NCI-H187 (cell line): Measurements from ENCODE around the gene KRT25.

ENCODE experiments used
- DNase-seq, 2 experiments: peaks; one replicate each; lab custom pipeline; 2025; lab: John Stamatoyannopoulos, UW

Gene KRT25, protein sequence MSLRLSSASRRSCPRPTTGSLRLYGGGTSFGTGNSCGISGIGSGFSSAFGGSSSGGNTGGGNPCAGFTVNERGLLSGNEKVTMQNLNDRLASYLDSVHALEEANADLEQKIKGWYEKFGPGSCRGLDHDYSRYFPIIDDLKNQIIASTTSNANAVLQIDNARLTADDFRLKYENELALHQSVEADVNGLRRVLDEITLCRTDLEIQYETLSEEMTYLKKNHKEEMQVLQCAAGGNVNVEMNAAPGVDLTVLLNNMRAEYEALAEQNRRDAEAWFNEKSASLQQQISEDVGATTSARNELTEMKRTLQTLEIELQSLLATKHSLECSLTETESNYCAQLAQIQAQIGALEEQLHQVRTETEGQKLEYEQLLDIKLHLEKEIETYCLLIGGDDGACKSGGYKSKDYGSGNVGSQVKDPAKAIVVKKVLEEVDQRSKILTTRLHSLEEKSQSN

DNA sequence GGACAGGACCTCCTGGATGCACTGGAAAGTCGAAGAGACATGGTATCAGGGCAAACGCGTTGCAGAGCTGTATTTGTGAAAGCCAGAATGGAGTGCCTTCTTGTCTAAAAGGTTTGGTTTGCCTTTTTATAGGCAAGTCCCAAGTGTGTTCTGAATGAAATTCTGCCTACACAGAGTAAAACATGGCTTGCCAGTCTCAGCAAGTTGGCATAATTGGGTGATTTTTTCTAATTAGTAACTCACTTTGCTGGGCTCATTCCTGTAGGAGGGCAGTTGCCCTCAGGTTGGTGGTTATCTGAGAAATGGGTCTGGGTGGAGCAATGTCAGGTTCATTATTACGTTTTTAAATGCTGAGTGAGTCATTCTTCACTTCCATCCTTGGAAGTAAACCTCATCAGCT lies at the start of gene KRT25:
Gene KRT25, minus strand, starts transcription at position 101 of the 400 bp plus-strand sequence. Its CDS starts 60 bp downstream, at position 41.
- DNase-seq, result no peak

DNA sequence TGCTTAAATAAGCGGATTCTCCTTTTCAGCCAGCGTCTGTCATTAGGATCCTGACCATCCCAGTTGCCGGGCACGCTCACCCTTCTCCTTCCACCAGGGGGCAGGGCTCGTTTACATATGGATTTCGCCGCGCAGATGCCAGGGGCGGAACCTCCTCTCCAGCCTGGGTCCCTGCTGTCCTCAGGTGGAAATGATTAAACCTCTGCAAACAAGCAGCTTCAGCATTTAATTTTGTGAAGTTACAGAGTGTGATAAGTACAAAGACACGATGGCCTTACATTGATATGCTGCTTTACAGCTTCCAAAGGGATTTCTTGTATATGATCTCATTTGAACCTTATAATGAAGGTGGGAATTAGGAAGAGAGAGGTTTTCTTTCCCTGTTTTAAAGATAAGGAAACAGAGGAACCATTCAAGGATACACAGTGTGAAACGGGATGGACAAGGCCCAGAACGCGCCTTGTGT lies 48.5 kb upstream of the KRT25 start:
- DNase-seq, result peak; percentile 38 to 50

DNA sequence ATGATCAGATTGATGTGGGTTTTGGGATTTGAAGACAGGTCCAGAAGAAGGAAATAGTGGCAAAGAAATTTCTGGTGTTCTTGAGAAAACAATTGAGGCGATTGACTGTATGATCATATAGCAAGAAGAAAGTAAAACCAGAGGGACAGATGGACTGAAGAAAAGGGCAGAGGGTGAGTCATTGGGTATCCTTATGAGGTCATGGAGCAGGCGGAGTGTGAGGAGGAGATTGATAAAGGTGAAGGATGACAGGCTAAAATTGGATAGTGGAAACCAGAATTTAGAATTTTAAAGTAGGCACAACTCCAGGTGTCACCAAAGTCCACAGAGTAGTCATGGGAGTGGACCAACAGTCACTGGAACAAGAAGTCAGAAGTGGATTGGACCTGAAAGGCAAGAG lies 46.0 kb upstream of the KRT25 start:
- no peak for DNase-seq

DNA sequence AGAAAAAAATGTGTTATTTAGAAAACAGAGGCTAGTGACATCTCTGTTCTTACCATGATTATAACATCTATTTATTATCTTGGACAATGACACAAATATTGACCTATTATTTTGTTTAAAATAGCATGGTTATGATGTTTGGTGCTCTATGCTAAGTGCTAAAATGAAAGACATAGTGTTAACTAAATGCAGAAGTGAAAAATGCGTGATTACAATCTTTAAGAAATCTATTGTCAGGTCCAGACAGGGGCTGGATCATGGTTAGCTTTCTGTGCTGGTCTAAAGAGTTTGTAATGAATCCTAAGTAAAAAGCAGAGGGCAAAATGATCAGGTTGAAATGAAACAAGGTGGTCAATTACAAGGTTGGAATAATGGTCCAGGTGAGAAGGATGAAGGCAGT lies 45.2 kb upstream of the KRT25 start:
- DNase-seq, result no peak

DNA sequence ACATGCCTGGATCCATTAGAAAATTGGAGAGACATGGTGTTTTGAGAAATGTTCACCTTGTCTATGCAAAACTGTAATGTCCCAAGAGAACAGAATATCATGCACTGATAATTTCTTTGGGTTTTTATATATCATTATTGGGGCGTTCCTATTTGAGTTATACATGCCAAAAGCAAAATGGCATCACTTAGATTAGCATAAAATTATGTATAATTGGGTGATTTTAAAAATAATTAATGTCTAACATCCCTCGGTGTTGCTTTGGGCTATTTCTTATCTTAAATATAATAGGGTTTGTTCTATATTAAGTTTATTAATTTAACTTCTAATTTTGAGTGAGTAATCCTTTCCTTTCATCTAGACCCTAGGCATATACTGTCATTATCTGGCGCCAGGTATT lies 44.7 kb upstream of the KRT25 start, which contains the start of gene KRT28:
Gene KRT28, minus strand, starts transcription at position 101 of the 400 bp plus-strand sequence. Its CDS starts 66 bp downstream, at position 35.
- no peak for DNase-seq

DNA sequence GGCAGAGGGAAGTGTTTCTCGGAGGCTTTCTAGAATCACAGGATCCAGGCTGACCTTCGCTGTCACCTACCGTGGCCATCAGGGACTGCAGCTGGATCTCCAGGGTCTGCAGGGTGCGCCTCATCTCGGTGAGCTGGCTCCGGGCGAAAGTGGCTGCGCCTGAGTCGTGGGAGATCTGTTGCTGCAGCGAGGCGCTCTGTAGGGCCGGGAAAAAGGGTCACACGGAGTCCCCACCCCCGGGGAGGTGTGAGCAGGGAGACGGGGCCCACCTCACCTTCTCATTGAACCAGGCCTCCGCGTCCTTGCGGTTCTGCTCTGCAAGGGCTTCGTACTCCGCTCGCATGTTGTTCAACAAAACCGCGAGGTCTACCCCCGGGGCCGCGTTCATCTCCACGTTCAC lies 41.7 kb upstream of the KRT25 start:
- DNase-seq, result no peak

DNA sequence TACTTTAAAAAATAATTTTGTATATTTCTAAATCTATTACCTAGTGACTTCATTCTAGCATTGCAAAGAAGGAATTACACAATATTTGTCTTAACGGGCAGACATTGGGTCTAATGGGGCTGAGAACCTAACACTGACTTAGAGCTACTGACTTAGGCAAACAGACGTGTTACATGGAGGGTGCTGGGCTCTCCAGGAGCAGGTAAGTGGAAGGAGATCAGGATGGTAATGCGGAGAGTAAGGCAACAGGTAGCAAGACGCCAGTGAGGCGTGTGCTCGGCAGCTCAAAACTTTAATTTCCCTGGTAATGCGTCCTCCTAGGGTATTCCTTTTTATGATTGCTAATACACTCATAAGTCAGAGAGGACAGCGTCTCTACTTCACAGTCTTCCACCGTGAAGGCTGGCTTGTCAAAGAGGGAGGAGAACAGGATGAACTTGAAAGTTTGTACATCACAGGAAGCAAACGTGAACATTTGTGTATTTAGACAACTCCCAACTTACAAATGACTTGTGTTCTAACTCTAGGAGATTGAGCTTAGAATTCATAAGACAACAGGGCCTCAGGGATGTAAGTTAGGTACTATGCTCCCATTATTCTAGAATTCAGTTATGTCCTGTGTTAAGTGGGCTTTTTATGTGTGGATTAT lies 40.0 kb upstream of the KRT25 start:
- no peak for DNase-seq

DNA sequence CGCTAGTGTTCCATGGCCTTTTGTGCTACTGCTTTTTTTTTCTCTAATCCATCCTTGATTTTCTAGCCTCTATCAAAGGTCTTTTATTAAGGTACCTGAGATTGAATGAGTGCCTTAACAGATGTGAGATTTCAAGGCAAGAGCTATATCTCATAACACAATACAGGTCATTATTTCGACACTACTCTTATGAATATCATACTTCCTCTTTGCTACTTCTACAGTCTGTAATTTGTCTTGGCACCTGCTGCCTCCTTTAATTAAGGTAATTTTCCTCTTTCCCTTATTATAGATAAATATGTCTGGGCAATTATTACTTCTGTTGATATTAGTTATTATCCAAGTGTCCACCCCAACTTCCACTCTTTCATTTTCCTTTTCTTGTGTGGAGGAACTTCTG lies 39.3 kb upstream of the KRT25 start:
- no peak for DNase-seq

DNA sequence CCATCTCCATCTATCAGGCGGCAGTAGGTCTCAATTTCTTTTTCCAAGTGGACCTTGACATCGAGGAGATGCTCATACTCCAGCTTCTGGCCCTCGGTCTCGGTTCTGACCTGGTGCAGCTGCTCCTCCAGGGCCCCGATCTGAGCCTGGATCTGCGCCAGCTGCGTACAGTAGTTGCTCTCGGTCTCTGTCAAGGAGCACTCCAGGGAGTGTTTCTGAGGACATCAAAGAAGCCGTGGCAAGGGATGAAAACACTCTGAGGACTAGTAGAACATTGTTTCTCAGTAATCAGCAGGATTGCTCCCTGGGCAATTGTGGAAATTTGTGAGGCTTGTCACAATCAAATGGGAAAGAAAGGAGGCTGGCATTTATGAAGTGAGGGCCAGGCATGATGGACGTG lies 38.7 kb upstream of the KRT25 start:
- peak; percentile 12 to 49 for DNase-seq

DNA sequence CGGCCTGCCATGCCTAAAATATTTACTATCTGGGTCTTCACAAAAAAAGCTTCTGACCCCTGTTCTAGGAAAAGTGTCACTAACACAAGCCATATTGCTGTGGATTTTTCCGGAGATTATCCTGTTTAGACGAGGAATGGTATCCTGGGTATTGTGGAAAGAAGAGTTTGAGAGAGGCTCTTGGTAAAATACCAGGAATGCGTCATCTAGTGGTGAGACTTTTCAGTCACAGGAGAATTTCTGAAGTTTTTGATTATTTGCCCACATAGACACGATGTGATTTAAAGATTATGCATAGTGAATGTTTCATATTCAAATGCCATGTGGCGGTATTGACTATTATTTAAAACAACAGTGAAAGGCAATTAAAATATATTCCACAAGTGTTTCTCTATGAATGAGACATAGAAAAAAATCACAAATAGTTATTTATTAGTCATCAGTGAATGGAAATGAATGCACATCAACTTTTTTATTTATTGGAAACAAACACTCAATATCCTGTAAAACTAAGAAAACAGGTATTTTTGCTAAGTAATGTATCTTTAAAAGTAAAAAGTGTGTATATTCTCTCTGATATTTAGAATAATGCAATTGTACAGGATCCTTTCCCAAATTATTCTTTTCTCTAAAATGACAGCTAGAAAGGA lies 36.8 kb upstream of the KRT25 start:
- no peak for DNase-seq

DNA sequence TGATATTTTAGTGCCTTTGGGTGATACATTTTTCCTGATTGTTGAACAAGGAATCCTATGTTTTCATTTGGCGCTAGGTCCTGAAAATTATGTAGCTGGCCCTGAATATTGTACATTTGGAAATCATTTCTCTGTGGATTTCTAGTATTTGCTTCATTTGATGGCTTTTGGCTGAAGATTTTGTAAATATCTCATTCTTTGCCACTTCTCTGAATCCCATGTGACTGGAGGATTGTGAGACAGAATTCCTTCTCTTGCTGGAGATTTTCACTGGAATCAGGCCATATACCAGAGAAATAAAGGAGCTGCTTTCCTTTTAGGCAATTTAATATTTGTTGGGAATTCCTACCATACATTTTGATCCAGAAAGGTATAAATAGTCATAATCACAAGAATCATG lies 36.0 kb upstream of the KRT25 start:
- DNase-seq, result no peak

DNA sequence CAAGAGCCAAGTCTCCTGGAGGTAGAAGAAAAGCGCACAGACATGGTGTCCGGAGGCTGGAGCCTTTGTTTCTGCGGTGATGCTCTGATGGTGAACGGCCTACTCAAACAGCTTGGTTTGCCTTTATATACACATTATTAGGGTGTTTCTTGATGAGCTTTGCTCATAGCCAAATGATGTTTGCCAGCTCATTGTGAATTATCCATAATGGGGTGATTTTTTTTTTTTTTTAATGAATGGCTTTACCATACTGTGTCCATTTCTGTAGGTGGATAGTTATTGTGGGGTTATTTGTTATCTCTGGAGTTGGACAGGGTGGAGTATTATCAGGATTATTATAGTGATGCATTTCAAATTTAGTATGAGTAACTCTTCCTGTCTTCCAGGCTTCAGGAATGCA lies 27.3 kb upstream of the KRT25 start, which contains the start of gene KRT27:
Gene KRT27, minus strand, starts transcription at position 101 of the 400 bp plus-strand sequence. Its CDS starts 57 bp downstream, at position 44.
- no peak for DNase-seq

DNA sequence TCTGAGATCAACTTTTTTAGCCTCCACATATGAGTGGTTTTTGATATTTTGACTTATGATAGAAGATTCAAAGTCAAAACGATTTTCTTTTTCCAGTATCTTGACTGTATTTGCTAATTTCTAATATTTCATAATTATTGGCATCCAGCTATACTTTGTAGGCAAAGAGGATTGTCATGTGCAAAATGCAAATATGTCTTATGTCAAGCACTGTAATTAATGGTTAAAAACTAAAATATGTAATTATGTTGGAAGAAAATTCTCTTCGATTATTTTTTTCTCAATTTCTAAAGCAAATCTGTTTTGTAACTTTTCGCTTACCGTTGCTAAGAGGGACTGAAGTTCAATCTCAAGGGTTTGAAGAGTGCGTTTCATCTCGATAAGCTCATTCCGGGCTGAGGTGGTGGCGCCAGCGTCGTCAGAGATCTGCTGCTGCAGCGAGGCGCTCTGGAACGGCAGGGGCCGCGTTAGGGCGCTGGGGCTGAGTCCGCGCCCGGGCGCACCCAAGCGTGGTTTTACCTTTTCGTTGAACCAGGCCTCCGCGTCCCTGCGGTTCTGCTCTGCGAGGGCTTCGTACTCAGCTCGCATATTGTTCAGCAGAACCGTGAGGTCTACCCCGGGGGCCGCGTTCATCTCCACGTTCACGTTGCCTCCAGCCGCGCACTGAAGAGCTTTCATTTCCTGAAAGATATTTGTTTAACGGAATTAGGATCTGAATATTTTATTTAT lies 24.2 kb upstream of the KRT25 start:
- DNase-seq, result peak in 1 of 2 experiments; percentile 3

DNA sequence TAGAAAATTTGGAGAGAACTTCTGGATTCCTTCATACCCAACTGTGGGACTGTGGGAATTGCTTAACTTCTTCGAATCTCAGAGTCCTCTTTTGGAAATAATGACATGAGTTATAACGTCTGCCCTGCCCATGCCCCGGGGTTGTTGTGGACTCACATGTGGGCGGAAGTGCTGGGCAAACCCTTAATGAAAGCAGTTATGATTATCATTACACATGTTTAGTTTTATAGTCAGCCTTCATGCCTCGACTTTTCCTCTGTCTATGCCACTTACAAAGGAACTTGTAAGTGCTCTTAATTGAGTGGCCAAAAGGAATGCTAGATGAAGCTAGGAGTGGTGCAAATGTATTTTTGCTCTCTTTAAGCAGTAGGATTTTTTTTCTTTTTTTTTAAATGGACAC lies 23.3 kb upstream of the KRT25 start:
- no peak for DNase-seq

DNA sequence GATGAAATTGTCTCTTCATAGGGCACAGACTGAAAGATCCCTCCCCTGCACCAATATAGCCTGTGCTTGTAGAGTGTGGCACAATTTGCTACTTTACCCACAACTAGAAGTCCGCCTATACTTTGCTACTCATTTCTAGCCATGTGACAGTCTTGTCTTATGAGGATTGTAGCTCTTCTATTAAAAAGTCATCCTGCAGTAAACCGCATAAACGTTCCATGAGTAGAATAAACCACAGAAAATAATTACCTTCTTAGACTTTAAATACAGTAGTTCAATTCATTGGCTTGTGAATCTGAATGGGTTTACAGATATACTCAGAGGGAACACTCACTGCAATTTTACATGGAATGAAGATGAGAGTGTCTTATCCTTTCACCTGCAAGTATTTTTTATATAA lies 22.8 kb upstream of the KRT25 start:
- no peak for DNase-seq

DNA sequence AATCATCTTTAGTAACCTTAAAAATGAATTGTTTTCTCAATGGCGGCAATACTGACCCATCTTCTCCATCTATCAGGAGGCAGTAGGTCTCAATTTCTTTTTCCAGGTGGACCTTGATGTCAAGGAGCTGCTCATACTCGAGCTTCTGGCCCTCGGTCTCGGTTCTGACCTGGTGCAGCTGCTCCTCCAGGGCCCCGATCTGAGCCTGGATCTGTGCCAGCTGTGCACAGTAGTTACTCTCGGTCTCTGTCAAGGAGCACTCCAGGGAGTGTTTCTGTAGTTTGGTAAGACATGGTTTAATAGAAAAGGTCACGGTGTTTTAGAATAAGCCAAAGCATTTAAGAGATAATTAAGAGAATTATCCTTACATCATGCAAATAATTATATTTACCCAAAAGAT lies 22.3 kb upstream of the KRT25 start:
- peak in 1 of 2 experiments; percentile 13 for DNase-seq

DNA sequence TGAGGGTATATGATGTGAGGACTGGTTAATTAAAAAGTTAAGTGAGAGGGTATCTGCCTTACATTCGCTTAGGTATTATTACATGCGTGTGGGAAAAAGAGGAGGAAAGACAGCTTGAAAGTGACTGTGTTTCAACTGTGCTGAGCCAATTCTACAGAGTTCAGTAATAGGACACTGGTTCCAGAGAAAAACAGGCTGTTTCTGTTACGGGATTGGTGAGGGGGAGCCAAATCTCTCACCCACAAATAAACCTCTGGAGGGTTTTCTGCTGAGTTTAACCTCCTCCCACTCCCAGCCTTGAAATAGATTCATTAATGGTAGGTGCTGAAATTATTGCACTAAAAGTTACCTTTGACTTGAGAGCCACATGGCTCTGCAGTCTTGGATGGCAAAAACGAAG lies 20.8 kb upstream of the KRT25 start:
- no peak for DNase-seq

DNA sequence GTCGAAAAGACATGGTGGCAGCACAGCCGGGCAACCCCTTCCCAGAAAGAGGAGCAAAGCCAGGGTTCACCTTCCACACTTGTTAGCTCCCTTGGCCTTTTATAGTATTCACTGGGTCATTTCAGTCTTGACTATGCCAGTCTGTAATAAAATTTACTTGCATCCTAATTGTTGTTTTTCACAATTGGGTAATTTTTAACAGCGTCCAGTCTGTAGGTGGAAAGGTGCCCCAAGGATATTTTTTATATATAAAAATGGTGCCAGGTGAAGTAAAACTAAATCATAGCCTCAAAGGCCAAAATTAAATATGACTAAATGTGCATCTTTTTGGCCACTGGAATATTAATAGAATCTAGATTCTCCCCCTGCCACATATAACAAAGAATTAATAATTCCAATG lies 17.0 kb upstream of the KRT25 start, which contains the start of gene KRT26:
Gene KRT26, minus strand, starts transcription at position 101 of the 400 bp plus-strand sequence. Its CDS starts 88 bp downstream, at position 13.
- DNase-seq, result no peak

DNA sequence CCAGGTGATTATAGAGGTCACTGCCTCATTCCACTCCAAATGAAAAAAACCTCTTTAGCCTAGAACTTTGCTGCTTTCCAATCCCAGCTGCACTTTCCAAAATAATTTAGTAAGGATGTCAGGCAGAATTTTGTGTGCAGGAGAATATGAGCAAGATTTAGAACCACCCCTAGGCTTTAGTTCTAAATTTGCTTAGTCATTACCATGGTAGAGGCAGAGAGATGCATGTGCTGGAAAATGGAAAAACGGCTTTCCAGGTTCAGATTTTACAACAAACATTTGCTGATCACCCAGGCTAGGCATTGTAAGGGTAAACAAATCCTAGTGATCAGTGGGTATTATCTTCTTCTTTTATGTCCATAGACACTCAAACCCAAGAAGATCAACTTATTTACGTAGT lies 10.5 kb upstream of the KRT25 start:
- DNase-seq, result no peak

DNA sequence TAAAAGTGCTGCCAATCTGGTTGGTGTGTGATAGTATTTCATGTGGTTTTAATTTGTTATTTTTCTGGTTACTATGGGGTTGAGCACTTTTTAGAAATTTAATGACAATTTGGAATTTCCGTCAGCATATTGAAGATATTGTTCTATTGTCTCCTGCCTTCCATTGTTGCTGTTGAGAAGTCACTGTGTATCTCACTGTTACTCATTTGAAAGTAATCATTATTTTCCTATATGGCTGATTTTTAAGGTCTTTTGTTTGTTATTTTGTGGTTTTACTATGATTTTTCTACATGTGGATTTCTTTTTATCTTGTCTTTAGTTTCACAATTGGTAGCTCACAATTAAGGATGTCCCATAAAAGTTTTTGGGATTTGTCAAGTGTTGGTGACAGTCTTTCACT lies 8.6 kb upstream of the KRT25 start:
- no peak for DNase-seq

DNA sequence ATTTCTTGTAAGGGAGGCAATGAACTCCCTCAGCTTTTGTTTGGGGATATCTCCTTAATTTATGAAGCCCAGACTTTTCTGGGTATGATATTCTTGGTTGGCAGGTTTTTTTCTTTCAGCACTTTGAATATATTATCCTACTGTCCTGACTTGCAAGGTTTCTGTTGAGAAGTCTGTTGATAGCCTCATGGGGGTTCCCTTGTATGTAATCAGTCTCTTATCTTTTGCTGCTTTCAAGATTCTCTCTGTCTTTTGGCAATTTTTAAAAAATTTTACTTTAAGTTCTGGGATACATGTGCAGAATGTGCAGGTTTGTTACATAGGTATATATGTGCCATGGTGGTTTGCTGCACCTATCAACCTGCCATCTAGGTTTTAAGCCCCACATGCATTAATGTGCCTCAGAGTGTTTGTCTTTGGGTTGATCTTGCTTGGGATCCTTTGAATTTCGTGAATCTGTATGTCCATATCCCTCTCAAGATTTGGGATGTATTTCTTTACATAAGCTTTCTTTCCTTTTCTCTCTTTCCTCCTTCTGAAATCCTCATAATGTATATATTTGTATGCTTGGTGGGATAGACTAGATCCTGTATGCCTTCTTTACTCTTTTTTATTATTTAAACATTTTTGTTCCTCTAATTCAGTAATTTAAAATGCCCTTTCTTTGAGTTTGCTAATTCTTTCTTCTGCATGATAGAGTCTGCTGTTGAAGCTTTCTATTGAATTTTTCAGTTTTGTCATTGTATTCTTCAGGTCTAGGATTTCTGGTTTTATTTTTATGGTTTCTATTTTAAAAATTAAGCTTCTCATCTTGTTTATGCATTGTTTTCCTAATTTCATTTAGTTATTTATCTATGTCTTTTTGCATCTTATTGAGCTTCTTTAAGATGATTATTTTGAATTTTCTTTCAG lies 5.2 kb upstream of the KRT25 start:
- DNase-seq, result no peak
